Fibroblast of peridontal ligament (primary cell): ENCODE measurements around the gene KRTAP4-4.
"Not testable (repeated sequence)": the region's sequence is repeated elsewhere in the genome, so short reads cannot be mapped to it uniquely, and the experiment has no call there.

Source experiments
- DNase-seq: peaks from one replicate; pipeline ENCODE4 v3.0.0-alpha.2; 2010; ENCODE audit errors: extremely low read depth

KRTAP4-4 gene

GRCh38 chr17:41160648-41161047 lies at the start of gene KRTAP4-4:
Gene KRTAP4-4 (minus strand): TSS chr17:41160748. CDS start chr17:41160691, 57 bp downstream.
- DNase-seq = no peak

GRCh38 chr17:41199421-41200078 lies 39.0 kb upstream of the KRTAP4-4 start:
- DNase-seq = no peak

- DNase-seq = no peak
Measured at GRCh38 chr17:41196068-41196467, 35.5 kb upstream of the KRTAP4-4 start.

- no peak for DNase-seq
Measured at GRCh38 chr17:41190328-41190727, 29.8 kb upstream of the KRTAP4-4 start.

- not testable (repeated sequence) for DNase-seq
Measured at GRCh38 chr17:41189837-41190318, 29.3 kb upstream of the KRTAP4-4 start, which contains the start of gene KRTAP9-1. Gene KRTAP9-1 (plus strand): TSS chr17:41189887. CDS start chr17:41189887, 0 bp downstream.

GRCh38 chr17:41186872-41187271 lies 26.3 kb upstream of the KRTAP4-4 start:
- no peak for DNase-seq

- DNase-seq = no peak
Measured at GRCh38 chr17:41185001-41185400, 24.5 kb upstream of the KRTAP4-4 start.

- no peak for DNase-seq
Measured at GRCh38 chr17:41184480-41184961, 24.0 kb upstream of the KRTAP4-4 start, which contains the start of gene KRTAP4-1. Gene KRTAP4-1 (minus strand): TSS chr17:41184911. CDS start chr17:41184854, 57 bp downstream.

GRCh38 chr17:41178843-41179616 lies 18.5 kb upstream of the KRTAP4-4 start:
- peak; percentile 81 for DNase-seq

- peak; percentile 42 for DNase-seq
Measured at GRCh38 chr17:41178341-41178740, 17.8 kb upstream of the KRTAP4-4 start.

- DNase-seq = no peak
Measured at GRCh38 chr17:41177727-41178271, 17.3 kb upstream of the KRTAP4-4 start, which contains the start of gene KRTAP4-2. Gene KRTAP4-2 (minus strand): TSS chr17:41178221. CDS start chr17:41178164, 57 bp downstream.

- DNase-seq = no peak
Measured at GRCh38 chr17:41176744-41177387, 16.3 kb upstream of the KRTAP4-4 start.

- DNase-seq = peak; percentile 39
Measured at GRCh38 chr17:41171886-41172285, 11.3 kb upstream of the KRTAP4-4 start.

GRCh38 chr17:41168121-41168520 lies 7.6 kb upstream of the KRTAP4-4 start, which contains the start of gene KRTAP4-3:
Gene KRTAP4-3 (minus strand): TSS chr17:41168221. CDS start chr17:41168172, 49 bp downstream.
- no peak for DNase-seq

GRCh38 chr17:41167561-41167960 lies 7.0 kb upstream of the KRTAP4-4 start:
- no peak for DNase-seq

GRCh38 chr17:41163828-41164227 lies 3.3 kb upstream of the KRTAP4-4 start:
- no peak for DNase-seq

- DNase-seq = not testable (repeated sequence)
Measured at GRCh38 chr17:41160190-41160589, 358 bp downstream of the KRTAP4-4 start.

- no peak for DNase-seq
Measured at GRCh38 chr17:41153856-41154255, 6.7 kb downstream of the KRTAP4-4 start.

GRCh38 chr17:41151525-41151924 lies 9.0 kb downstream of the KRTAP4-4 start:
- no peak for DNase-seq

- DNase-seq = no peak
Measured at GRCh38 chr17:41150026-41150425, 10.5 kb downstream of the KRTAP4-4 start.

GRCh38 chr17:41149652-41149985 lies 10.9 kb downstream of the KRTAP4-4 start, which contains the start of gene KRTAP4-5:
Gene KRTAP4-5 (minus strand): TSS chr17:41149825. CDS start chr17:41149767, 58 bp downstream.
- DNase-seq = no peak
